ENCODE measurements around the gene OR51D1.

GRCh38 chr11:4673781-4674180 lies 36.5 kb downstream of the OR51D1 start:
- TF ChIP-seq CTCF (IDR thresholded peaks at IDR 0.05) = no peak
- TF ChIP-seq POLR2A (IDR thresholded peaks at IDR 0.05) = no peak

Measured in sigmoid colon (tissue), 3 donors.